NCI-H1417 treated with DMSO at 0.1 percent for 48 hours (cell line): ENCODE data around the gene SARNP.
"Not testable (repeated sequence)": the region's sequence is repeated elsewhere in the genome, so short reads cannot be mapped to it uniquely, and the experiment has no call there.

ENCODE experiments used
- DNase-seq: peaks from one replicate; lab custom pipeline; 2025; lab: John Stamatoyannopoulos, UW

SARNP gene

DNA sequence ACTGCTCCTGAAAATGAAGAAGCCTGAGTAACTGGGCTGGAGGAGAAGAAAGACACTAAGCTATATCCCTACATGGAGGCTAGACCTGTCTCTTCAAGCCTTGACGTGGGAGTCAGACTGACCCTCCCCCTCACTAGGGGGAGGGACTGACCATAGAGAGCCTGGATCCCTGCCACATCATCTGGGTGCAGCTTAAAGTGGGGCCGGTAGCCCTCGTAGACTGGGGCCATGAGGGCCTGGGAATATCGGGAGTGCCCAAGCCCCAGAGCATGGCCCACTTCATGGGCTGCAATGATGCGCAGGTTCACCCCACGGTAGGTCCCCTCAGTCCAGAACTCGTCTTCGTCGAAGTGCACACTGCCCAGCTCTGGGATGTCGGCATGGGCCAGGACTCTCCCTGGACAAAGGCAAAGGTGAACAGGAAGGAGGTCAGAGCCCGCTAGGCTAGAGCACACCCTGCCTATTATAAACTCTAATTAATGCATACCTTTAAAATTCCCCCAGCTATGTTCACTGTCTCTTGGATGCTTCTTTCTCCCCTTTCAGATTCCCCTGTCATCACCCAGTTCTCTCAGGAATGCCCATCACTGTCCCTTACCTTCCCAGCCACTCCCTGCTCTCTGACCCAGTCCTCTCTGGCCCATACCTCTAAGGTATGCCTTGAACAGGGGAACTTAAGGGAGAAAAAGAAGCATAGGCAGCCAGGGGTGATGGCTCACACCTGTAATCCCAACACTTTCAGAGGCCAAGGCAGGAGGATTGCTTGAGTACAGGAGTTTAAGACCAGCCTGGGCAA lies 22.0 kb upstream of the SARNP start:
- DNase-seq, result no peak

DNA sequence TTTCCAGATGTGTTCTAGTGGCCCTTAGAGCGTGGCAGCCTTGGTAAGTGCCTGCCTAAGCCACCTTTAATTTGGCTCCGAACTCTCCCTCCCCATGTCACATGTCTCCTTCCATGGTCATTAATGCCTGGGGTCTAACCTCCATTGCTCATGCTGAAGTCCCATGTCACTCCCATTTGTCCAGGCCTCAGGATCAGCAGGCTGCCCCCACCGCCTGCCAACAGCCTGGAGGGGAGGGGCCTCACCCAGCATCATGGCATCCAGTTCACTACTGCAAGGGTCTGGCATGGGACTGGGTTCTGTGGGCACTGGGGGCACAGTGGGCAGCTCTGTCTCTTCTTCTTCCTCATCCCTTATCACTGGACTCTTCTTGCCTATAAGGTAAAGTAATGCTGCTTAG lies 20.8 kb upstream of the SARNP start:
- DNase-seq, result no peak

DNA sequence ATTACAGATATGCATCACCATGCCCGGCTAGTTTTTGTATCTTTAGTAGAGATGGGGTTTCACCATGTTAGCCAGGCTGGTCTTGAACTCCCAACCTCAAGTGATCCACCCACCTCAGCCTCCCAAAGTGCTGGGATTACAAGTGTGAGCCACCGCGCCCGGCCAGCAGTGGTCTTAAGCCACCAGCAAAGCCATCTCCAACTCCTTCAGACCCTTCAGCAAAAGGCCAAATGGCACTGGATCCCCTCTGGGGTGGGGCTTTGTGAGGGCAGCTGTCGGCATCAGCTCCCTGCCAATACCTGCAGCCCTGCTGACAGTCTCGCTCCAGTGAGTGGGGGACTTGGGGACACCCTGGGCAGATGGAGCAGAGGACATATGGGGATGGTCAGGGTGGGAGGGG lies 16.9 kb upstream of the SARNP start:
- DNase-seq, result not testable (repeated sequence)

DNA sequence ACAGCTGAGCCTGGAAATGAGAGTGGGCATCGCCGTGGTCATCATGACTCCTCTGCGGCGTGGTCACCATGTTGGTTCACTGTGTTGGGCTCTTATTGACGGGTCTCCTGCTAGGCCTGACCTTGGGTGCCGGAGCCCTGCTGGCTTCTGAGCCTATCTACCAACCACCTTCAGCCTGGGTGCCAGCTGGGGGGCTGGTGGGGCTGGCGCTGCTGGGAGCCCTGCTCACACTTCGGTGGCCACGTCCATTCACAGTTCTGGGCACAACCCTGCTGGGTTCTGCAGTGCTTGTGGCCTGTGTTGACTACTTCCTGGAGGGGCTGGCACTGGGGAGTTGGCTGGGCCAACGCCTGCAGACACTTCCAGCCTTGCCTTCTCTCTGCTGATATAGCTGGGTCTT lies 15.5 kb upstream of the SARNP start:
- DNase-seq, result no peak

DNA sequence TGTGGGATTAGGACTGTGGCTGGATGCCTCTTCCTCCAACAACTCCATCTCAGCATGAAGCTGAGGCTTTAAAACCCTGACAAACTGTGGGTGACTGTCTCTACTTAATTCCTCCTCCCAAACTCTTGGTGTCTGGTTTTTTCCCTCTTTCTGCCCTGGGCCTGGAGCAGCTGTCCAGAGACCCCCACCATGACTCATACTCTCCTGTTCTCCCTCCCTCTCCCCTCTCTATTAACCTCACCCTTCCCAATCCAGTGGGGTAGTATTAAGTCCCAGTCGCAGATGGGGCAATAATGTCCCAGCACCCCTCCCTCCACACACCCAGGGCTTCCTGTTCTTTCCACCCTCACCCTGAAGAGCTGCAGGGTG lies 13.9 kb upstream of the SARNP start:
- DNase-seq, result no peak

DNA sequence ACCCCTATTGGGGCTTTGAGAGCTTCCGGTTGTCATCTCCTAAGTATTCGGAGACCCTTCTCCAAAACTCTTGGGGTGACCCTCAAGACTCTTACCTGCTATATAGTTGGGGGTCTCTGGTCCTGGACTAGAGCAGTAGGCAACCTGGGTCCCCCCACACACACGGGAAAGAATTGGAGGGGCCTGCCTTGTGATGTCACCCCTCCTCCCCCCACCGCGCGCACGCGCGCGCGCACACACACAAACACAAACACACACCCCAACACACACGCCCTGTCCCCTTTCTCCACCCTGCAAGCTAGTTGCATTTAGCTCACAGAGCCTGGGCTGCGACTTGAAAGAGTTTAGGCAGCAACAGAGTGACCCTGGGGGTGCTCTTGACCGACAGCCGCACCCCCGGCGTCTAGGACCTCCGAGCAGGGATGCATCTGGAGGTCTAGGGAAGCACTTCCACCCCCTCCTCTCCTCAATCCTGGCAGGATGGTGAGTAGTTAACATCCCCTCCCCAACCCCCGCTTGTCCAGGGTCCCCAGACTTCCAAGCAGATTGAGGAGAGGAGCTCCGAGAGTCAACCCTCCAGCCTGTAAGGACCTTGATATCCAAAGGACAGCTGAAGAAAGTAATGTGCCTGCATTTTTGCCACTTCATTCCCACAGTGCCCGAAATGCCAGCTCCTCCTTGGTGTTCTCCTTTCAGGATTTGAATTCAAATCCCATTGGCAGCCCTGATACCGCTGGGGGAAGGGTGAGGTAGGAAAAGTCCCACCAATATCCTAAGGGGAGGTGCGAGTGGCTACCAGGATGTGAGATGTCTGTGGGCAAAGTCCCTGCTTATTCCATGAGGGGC lies 13.3 kb upstream of the SARNP start:
- DNase-seq, result peak; percentile 28

DNA sequence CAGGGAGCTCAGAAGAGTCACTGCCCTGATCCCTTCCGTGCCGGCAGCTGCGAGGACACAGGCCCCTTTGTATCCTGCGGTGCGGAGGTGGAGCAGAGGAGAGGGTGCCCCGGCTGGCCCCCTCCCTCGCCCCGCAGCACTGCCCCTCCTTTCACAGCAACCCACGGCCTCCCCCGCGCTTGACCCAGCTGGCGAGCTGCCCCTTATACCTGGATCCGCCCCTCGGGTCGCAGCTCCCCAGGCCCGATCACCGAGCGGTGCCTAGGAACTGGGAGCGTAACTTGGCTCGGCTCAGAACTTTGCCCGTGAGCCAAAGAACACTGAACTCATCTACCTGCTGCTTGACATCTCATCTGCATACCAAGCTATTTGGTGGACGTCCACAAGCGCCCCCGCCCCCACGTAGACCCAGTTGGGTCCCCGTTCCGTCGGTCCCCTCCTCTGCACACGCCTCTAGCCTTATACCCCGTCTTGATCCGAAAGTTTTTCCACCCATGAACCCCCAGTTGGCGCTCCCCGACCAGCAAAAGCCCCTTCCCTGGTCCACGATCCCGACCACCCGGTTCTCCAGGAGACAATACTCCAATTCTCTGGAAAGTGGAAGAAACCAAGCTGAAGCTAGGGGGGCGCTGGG lies 12.6 kb upstream of the SARNP start:
- no peak for DNase-seq

DNA sequence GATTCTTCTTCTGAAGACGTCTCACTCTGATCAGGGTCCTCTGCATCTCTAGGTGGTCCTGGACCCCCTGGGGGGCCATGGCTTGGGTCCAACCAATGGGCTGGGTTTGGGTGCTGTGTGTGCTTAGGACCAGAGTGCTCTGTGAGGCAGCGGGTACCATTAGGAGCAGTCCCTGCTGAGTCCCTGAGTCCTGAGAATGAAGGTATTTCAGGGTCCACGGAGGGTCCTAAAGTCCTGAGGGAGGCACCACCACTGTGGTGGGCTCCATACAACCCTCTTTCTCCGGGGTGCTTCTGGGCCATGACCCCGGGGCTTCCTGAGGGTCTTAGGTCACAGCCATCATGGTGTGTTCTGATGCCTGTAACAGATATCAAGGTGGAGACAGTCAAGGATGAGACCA lies 10.8 kb upstream of the SARNP start:
- no peak for DNase-seq

DNA sequence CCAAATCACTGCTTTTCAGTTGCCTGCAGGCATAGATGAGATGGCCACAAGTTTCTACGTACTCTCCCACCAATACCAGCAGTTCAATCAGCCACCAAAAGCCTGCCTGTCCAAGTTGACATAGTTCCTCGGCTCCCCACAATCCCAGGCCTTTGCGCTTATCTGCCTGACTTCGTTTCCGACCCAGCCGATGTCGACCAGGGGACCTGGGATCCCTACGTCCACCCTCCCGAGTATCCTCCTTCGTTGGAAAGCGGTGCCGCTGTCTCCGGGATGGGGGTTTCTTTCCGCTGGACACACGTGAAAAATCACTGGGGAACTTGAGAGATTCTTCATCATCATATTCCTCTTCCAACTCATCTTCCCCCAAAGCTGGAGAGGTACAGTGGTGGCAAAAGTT lies 10.3 kb upstream of the SARNP start:
- no peak for DNase-seq

DNA sequence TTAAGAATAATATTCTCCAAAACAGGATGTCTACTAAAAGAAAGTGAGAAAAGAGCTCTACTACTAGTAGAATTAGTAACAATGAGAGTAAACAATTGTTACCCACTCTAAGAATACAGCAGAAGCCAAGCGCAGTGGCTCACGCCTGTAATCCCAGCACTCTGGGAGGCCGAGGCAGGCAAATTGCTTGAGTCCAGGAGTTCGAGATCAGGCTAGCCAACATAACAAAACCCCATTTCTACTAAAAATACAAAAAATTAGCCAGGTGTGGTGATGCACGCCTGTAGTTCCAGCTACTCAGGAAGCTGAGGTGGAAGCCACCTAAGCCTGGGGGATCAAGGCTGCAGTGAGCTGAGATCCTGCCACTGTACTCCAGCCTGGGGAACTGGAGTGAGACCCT lies 7.2 kb upstream of the SARNP start:
- no peak for DNase-seq

DNA sequence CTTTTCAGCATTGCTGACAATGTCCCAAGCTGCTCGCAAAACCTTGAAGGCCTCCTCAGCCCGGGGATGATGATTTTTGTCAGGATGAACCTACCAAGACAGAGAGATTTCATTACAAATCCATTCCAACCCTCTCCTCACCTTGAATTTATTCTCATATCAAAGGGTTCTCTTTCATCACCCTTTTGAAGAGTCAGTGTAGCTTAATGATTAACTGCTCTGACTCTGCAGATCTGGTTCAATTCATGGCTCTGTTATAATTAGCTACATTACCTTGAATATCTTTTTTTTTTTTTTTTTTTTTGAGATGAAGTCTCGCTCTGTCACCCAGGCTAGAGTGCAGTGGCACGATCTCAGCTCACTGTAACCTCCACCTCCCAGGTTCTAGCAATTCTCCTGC lies 5.9 kb upstream of the SARNP start:
- no peak for DNase-seq

DNA sequence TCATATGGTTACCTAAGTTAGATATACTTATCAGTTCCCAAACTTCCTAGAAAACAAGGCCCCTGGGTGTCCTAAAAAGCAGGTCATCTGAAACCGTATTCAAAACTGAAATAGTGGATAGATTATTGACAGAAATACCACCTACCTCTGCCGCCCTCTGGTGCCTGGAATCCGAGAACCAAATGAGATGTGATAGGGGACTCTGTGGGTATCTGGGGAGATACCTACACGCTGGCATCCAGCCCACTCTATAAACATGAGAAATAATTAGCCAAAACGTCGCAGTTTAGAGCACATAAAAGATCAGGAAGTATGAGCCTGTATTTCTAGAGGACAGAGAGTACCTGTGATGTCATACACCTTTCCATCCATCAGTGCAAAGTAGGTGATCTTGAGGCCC lies 4.7 kb upstream of the SARNP start:
- no peak for DNase-seq

DNA sequence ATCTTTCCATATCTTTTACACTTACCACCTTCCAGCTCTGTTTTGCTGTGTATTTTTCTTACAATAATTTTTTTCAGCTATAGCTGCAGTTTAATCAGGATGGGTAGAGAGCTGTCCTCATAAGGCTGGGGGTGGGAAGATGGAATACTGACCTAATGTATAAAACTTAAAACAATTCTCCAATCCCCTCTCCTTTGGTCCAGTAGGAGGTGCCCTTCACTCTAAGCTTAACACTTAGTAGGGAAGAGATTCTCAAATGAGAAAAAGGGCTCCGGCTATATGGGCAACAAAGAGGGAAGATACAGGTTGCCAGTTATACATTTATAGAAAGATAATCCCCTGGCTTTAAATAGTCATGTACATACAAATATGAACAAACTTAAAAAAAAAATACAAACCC lies 3.2 kb upstream of the SARNP start:
- DNase-seq, result no peak

DNA sequence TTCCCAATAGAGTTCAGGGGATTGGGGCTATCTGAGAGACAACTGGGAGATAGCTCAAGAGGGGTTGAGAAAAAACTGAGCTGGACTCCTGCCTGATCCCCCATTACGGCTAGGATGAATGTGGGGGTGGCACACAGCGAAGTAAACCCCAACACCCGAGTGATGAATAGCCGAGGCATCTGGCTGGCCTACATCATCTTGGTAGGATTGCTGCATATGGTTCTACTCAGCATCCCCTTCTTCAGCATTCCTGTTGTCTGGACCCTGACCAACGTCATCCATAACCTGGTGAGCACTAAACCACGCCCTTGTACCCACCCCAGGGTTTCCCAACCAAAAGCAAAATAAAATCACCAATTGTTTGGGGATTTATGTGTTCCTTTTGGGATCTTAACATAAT lies 1.4 kb upstream of the SARNP start:
- DNase-seq, result no peak

DNA sequence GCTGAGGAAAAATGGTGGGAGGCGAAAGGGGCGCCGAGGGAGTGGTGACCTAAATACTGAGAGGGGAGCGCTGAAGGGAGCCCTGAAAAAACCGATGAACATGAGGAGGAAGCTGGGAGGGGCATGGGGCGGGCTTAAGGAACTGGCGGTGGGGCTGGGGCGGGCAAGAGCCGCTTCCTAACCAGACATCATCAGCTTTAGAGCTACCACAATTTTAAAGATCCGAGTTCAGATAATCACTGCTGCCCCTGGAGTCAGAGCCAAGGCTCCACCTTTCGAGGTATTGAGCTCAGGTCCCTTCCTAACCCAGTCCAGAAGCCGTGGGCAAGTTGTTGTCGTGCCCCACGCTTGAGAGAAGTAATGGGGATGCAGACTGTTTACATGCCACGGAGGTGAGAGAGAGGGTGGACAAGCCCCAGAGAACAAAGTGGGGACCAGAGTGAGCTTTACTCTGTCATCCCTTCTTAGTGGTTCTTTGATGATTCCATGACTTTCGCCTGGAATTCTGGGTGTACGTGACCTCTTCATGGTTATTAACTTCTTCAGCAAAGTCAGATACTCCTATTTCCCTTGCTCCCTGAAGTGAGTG lies 710 bp upstream of the SARNP start:
- no peak for DNase-seq

DNA sequence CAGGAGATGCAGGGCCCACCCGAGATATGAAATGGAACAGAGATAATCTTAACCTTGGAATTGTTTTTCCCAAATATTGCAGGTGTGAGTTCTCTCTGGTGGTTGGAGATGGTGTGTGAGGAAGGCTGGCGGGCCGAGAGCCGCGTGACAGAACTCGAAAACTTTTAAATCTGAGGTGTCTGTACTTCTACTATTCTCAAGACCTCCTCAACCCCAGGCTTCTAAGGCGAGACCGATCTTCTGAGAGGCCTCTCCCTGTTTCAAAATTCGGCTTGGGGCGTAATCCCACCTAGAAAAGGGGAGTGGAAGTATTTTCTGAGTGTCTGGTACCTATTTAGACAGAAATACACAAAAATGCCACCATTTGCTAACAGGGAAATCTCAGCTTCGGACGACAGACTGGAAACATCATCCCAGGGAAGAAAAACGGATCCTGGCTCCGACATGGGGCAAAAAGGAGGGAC lies 611 bp downstream of the SARNP start:
- no peak for DNase-seq

DNA sequence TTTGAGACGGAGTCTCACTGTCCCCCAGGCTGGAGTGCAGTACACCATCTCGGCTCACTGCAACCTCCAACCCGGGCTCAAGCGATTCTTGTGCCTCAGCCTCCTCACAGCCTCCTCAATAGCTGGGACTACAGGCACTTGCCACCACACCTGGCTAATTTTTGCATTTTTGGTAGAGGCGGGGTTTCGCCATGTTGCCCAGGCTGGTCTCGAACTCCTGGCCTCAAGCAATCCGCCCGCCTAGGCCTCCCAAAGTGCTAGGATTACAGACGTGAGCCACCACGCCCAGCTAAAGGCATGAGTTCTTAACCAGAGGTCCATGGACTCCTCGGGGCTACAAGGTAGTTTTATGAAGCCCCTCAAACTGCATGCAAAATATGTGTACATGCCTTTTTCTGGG lies 2.1 kb downstream of the SARNP start:
- no peak for DNase-seq

DNA sequence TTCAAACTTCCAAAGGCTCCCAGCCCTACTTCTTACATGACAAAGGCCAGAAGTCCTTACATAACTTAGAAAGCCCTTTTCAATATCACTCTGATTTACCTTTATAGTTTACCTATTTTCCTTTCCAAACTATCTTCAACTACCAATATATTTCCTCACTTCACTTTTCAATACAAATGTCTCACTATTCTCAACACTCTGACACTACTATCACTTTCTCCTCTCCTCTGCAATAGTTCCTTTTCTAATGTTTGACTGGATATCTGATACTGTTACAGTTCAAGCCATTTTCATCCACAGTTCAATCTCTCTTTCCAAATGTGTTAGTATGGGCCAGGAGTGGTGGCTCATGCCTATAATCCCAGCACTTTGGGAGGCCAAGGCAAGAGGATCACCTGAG lies 3.3 kb downstream of the SARNP start:
- DNase-seq, result no peak

DNA sequence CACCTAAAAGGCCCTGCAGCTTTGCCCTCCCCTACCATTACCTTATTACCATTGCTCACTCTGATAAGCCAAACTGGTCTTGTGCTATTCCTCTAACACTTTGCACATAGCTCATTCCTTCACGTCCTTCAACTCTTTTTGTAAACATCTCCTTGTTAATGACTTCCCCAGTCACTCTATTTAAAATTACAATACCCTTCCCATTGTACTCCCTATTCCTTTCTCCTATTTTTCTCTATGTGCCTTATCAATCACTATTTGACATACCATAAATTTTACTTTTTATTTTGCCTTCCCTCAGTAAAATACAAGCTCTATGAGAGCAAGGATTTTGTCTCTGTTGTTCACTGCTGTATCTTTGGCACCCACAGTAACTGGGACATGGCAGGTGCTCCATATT lies 5.4 kb downstream of the SARNP start:
- DNase-seq, result no peak

DNA sequence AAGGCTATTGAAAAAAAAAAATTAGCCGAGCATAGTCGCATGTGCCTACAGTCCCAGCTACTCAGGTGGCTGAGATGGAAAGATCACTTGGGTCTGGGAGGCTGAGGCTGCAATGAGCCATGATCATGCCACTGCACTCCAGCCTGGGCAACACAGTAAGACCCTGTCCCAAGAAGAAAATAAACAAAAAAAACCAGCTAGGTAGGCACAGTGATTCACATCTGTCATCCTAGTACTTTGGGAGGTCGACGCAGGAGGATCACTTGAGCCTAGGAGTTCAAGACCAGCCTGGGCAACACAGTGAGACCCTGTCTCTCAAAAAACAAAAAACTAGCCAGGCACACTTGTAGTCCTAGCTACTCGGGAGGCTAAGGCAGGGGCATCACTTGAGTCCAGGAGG lies 8.2 kb downstream of the SARNP start:
- DNase-seq, result no peak

DNA sequence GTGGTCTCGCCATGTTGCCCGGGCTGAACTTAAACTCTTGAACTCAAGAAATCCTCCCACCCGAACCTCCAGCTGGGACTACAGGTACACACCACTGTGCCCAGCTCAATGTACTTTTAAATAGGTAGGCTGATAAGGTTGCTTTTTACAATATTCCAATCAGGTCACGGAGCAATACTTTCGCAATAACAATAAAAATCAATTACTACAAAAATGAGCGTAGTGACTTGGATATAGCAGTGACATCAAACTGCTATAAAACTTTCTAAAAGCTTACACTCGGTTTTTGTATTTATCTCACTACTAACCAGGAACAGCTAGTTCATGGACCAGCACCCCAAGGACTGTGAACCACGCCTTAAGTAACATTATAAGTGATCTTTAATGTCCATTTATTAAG lies 10.5 kb downstream of the SARNP start:
- no peak for DNase-seq

DNA sequence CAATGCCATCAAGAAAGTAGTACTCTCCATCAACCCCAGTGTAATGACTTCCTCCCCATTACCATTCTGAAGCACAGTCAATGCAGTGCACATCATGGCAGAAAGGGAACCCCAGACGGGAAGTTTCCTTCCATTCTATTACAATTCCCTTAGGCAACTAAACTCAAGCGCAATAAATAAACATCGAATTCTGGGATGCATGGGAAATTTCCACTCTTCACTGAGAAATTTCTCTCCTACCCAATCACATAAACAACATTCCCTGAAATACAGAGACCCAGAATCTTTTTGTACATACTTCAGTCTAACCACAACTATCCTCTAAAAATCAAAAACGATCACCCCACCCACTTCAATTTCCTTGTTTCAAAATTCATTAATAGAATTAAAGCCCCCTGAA lies 20.0 kb downstream of the SARNP start:
- no peak for DNase-seq

DNA sequence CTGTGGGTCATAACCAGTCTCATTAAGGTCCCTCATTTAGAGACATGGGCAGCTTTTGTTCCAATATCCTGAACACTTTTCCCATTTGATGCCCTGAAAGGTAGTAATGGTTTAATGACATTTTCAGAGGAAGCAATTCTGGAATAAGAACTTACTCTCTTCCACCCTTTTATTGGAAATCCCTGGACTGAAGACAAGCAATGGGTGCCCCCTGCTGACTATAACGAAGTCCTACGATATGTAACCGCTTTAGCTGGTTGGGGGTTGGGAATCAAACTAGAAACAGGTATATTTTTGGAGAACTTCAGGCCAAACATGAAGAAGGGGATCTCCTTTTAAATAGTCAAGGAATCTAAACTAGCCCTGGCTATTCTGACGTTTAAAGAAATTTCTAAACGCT lies 20.5 kb downstream of the SARNP start:
- no peak for DNase-seq
